LHCN-M2 (cell line): ENCODE data around the gene TOMM40L. TPM values are rescaled to one million over a fixed set of nuclear protein-coding genes. Genes with fewer than 3 reads are reported as not detected.

ENCODE experiments used
- DNase-seq: peaks from one replicate; pipeline ENCODE4 v3.0.0-alpha.2; 2012; ENCODE audit warnings: low read depth
- total RNA-seq: library from RNA; depleted of rRNA; stranded (reverse); fragments of >200 nt; gene quantifications from 2 replicates; pipeline ENCODE4 v1.2.3, GENCODE V29; 2014

The TOMM40L gene
- total RNA-seq, 1 experiment from 2014 or later: 9.8 TPM

DNA sequence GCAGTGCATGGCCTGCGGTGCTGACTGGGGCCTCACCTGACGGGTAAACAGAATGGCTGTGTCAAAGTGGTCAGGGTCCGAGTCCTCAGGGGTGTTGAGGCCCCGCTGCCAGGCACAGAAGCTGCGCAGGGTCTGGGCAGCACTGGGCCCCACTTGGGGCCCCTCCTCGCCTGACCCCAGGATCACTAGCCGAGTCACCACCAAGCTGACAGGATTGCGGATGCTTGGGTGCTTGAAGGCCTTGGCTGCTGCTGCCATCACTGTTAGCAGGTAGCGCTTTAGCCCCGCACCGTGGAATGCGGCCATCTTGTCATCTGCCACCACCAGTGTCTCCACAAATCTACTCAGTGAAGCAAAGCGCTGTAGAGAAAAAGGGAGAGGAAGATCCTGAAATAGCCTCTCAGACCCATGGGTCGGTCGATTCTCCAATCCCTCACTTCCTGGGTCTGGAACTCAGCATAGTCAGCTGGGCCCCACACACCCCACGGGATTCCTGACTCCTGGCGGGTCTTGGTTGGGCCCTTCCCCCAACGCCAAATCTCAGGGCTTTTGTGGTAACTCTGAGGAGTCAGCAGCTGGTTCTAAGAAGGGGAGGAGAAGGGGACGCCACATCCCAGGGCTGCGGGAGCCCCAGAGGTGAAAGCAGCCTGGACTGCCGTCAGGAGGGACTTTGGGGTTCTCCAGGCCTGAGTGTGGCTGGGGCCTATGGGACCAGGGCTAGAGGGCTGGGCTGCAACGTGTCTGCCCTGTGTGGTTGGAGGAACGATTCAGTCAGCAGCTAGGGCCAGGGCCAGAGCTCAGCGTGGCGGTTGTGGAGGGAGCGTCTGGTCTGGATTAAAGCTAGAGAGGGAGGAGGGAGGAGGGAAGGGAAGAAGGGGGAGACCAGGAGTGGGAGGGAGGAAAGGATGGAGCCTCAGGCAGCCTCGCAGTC is 29.1 kb upstream of the TOMM40L start:
- peak; percentile 66 for DNase-seq

DNA sequence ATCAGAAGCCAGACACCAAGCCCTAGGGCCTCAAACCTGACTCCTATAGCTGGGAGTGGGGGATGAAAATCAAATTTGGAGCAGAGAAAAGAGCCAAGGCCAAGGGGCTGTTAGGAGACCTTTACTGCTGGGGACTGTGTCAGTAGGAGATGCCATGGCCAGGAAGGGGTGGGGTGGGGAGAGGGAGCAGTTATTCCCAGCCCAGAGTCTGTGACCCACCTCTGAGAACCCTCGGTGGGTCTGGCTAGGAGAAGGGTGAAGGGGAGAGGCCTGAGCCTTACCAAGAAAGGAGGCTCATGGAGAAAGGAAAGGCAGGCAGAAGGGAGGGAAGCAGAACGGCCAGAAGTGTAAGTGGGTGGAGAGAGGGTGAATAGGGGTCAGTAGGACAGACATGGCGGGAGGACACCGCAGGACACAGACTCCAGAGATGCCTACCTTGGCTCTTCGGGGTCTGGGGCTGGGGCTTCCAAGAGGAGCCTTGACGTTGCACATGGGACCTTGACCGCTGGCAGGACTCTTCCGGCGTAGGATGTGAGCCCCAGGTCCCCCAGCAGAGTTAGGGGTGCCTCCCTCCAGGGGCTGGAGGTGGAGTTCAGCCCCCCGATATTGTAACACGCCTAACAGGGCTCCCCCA is 28.2 kb upstream of the TOMM40L start:
- no peak for DNase-seq

- DNase-seq: peak; percentile 58
These were observed 27.5 kb upstream of the TOMM40L start for GRCh38 chr1:161198194-161198896.

GRCh38 chr1:161198897-161199431 is 26.9 kb upstream of the TOMM40L start, which contains the start of gene ADAMTS4:
ADAMTS4 (minus strand) TSS chr1:161199054; CDS start chr1:161198627, 427 bp downstream.
- peak; percentile 91 for DNase-seq

- DNase-seq: no peak
These were observed 26.2 kb upstream of the TOMM40L start for GRCh38 chr1:161199506-161200139.

GRCh38 chr1:161200421-161200991 is 25.4 kb upstream of the TOMM40L start:
- DNase-seq: no peak

DNA sequence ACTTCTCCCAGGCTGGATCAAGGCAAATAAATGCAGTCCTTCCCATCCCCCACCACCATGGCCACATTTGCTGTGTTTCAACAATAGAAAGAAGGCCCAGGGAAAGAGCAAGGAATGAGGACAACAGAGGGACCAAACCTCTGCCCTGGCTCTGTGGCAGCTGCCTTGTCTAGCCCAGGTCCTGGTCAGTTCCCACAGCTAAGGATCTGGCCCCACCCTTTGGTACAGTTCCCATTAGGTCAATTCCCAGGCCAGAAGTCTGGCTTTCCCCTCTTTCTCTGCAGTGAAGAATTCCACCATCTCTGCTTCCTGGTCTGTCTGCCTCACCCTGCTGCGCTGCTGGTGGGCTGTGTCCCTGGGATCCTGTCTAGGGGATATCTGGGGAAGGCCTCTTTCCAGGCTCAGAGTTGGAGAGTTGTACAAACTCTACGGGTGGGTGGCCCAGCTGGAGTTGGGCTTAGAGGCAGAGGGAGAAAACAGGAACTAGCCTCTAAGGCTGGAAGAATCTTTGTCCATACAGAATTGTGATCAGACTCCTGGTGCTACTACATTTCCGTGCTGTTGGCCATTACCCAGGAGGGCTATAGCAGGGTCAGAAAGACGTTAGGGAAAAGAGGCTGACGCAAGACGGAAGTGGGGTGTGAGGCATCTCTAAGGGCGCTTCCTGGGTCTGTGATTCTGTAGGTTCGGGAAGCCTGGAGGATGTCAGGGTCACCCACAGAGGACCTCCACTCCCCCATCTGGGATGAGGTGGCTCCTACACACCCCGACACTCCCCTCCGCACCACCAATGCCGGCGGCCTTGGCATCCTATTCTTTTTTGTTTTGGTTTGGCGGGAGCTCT is 24.6 kb upstream of the TOMM40L start:
- peak; percentile 54 for DNase-seq

DNA sequence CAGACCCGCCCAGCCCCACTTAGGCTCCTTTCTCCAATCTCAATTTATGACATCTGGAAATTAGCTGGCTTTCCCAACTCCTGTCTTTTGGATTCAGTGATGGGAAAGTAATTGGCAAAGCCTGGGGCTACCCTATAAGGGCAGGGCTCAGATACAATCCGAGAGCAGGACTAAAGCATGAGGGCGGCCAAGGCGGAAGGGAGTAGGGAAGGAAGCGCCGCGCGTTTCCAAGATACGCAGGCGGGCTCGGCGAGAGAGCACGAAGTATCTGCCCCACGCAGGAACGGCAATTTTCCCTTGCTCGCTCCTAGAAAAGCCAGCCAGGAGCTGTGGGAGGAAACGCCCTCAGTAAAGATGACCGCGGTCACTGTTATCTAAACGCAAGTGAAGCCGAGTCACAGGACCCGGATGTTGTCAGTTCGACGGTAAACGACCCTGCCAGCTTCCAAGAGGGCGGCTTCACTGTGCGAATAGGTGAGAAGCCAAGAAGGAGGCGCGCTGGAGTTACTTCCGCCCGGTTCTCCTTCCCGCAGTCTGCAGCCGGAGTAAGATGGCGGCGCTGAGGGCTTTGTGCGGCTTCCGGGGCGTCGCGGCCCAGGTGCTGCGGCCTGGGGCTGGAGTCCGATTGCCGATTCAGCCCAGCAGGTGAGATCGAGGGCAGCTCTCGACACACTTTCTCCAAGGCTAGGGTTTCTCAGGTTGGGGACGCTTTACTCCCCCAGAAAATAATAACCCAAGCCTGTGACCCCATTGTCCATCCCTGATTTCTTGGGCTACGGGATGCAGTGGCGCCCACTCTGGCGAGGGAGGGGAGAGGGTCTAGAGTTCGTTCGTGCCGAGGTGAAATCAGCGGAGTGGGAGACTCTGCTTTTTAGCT is 23.8 kb upstream of the TOMM40L start, which contains the start of gene NDUFS2:
NDUFS2 (plus strand) TSS at position 532 of the 877 bp plus-strand sequence; CDS start at position 551, 19 bp downstream.
- peak; percentile 99 for DNase-seq

- peak; percentile 79 for DNase-seq
These were observed 19.3 kb upstream of the TOMM40L start for GRCh38 chr1:161206411-161207140.

GRCh38 chr1:161207173-161207572 is 18.7 kb upstream of the TOMM40L start:
- DNase-seq: peak; percentile 46

- peak; percentile 62 for DNase-seq
These were observed 16.0 kb upstream of the TOMM40L start for GRCh38 chr1:161209790-161210409.

DNA sequence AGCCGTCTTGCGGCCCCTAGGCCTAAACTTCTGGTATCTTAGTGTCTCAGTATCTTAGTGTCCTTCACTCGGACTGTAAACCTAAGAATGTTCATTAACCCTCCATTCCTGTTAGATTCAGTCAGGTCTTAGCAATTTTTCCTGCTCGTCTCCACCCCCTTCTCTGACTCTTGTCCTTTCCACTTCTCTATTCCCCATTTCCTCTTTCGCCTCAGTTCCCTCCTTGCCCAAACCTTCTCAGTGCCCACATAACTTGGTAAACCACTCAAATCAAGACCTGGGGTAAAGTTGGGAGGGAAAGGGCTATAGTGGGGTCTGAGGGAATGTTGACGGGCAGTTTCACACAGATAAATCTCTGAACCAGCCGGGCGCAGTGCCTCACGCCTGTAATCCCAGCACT is 11.5 kb upstream of the TOMM40L start:
- DNase-seq: no peak

DNA sequence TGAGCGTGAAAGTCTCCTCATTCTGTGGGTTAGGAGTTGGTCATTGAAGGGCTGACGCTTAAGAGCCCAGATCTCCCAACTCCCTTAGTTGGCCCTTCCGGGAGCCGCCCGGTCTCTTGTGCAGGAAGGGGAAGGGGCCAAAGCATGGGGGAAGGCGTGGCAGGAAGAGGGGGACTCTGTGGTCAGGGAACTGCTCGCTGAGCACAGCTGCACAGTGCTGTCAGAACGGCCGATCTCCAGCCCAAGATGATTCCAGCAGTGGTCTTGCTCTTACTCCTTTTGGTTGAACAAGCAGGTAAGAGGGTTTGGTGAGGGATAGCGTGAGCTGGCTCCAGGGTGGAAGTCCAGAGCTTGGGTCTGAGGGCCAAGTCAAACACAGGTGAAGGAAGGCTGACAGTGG is 10.8 kb upstream of the TOMM40L start, which contains the start of gene FCER1G:
FCER1G (plus strand) TSS at position 220 of the 400 bp plus-strand sequence; CDS start at position 247, 27 bp downstream.
- DNase-seq: no peak

- peak; percentile 93 for DNase-seq
These were observed 8.7 kb upstream of the TOMM40L start for GRCh38 chr1:161216945-161217712.

- no peak for DNase-seq
These were observed 8.0 kb upstream of the TOMM40L start for GRCh38 chr1:161217831-161218230.

DNA sequence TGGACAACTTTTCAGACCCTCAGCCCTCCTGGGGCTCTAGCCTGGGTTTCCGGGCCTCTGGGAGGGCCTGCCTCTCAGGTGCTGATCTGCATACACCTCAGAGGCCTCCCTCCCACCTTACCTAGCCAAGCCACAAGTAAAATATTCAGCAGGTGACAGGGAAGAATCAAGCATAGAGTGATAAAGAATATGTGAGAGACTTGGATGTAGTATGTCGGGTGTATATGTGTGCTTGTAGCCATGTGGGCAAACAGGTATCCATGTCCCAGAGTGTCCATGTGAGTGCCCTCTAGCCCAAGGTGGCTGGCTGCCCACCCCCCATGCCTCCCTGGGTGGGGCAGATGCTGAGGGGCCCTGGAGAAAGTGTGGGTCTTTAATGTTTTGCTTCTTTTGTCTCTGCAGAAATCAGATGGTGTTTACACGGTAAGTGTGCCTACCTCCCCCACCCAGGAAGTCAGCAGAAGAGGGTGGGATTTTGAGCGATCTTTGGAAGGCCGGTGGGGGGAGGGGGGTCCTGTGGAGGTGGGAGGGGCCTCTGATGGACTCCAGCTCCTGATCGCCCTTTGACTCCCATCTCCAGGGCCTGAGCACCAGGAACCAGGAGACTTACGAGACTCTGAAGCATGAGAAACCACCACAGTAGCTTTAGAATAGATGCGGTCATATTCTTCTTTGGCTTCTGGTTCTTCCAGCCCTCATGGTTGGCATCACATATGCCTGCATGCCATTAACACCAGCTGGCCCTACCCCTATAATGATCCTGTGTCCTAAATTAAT is 7.4 kb upstream of the TOMM40L start:
- DNase-seq: no peak
